Stimulated activated naive CD8-positive, alpha-beta T cell treated with anti-CD3 and anti-CD28 coated beads, Interleukin-15, amount 100 ng/mL, for 72 hours (primary cell): ENCODE results near the gene PCDHGA7.
A peak's percentile ranks its signal among the peaks of the same experiment; 100 is the strongest.
"Not testable (repeated sequence)": the region's sequence is repeated elsewhere in the genome, so short reads cannot be mapped to it uniquely, and the experiment has no call there.

ENCODE experiments used
- ATAC-seq: fragments of 150-1000 bp; cut with Tn5 transposase; 2 replicates; pipeline ENCODE4 v1.10.0; 2021; ENCODE audit warnings: mild to moderate bottlenecking, moderate library complexity
- DNase-seq, 2 donors: peaks; one replicate each; pipeline ENCODE4 v3.0.0; 2021 to 2022
- H3K27ac Mint-ChIP-seq, 2 donors: one replicate each; pipeline ENCODE4 v1.8.0; 2022; ENCODE audit warnings: mild to moderate bottlenecking in 2 of 2, mixed read lengths in 2 of 2, moderate library complexity in 2 of 2
- H3K27me3 Mint-ChIP-seq: one replicate; pipeline ENCODE4 v1.8.0; 2022; ENCODE audit warnings: mixed read lengths
- H3K4me1 Mint-ChIP-seq: one replicate; pipeline ENCODE4 v1.8.0; 2022; ENCODE audit warnings: mild to moderate bottlenecking, mixed read lengths
- H3K4me3 Mint-ChIP-seq, 2 donors: one replicate each; pipeline ENCODE4 v1.8.0; 2022; ENCODE audit warnings: mild to moderate bottlenecking in 2 of 2, mixed read lengths in 2 of 2, moderate library complexity in 1 of 2
- H3K9me3 Mint-ChIP-seq, 2 donors: one replicate each; pipeline ENCODE4 v1.8.0; 2022; ENCODE audit warnings: mixed read lengths in 2 of 2

Gene PCDHGA7

GRCh38 chr5:141382469-141383294, at the start of gene PCDHGA7:
PCDHGA7 (plus strand) TSS chr5:141382742; CDS start chr5:141382900, 158 bp downstream.
- Mint-ChIP-seq H3K4me3 (peak within 1 kb of the TSS; percentile 74 to 85), H3K4me1 (peaks cover 5% of the 10 kb centered on the region), H3K9me3 (peaks cover 5 to 25% of the 10 kb centered on the region in 2 donors), H3K27me3 (peaks cover 67% of the 10 kb centered on the region), H3K27ac (peak within 1 kb of the TSS in 1 of 2 donors; percentile 56)
- DNase-seq (no peak), ATAC-seq (no peak)

- Mint-ChIP-seq H3K4me3 (peak within 1 kb of the TSS; percentile 56 to 61), H3K4me1 (no peaks in the 10 kb centered on the region), H3K27ac (no peak within 1 kb of the TSS), H3K27me3 (peaks cover 95% of the 10 kb centered on the region), H3K9me3 (peaks cover 56 to 62% of the 10 kb centered on the region in 2 donors)
- DNase-seq: no peak
- no peak for ATAC-seq
Measured at GRCh38 chr5:141338538-141339306, 43.8 kb upstream of the PCDHGA7 start, which contains the start of gene PCDHGA2. PCDHGA2 (plus strand) TSS chr5:141338760.

GRCh38 chr5:141340781-141341354, 41.7 kb upstream of the PCDHGA7 start:
- H3K9me3 Mint-ChIP-seq: peaks cover 50 to 65% of the 10 kb centered on the region in 2 donors
- not testable (repeated sequence) for H3K4me1 Mint-ChIP-seq, H3K4me3 Mint-ChIP-seq, ATAC-seq, DNase-seq
- H3K27ac Mint-ChIP-seq: peak overlapping the region in 1 of 2 donors; percentile 63
- peaks cover 96% of the 10 kb centered on the region for H3K27me3 Mint-ChIP-seq

- DNase-seq (no peak), ATAC-seq (no peak)
- Mint-ChIP-seq H3K4me1 (no peaks in the 10 kb centered on the region), H3K9me3 (peaks cover 40 to 66% of the 10 kb centered on the region in 2 donors), H3K4me3 (no peak overlapping the region), H3K27me3 (peaks cover 97% of the 10 kb centered on the region), H3K27ac (no peak overlapping the region)
Measured at GRCh38 chr5:141342773-141343172, 39.8 kb upstream of the PCDHGA7 start.

GRCh38 chr5:141343242-141343952, 39.1 kb upstream of the PCDHGA7 start, which contains the start of gene PCDHGA3:
PCDHGA3 (plus strand) TSS chr5:141343829; CDS start chr5:141344034, 205 bp downstream.
- peaks cover 97% of the 10 kb centered on the region for H3K27me3 Mint-ChIP-seq
- no peak for ATAC-seq
- no peaks in the 10 kb centered on the region for H3K4me1 Mint-ChIP-seq
- no peak within 1 kb of the TSS for H3K27ac Mint-ChIP-seq
- DNase-seq: no peak
- peaks cover 34 to 59% of the 10 kb centered on the region in 2 donors for H3K9me3 Mint-ChIP-seq
- H3K4me3 Mint-ChIP-seq: peak within 1 kb of the TSS; percentile 61 to 76

- ATAC-seq (no peak), DNase-seq (no peak)
- Mint-ChIP-seq H3K27me3 (peaks cover 96% of the 10 kb centered on the region), H3K4me1 (no peaks in the 10 kb centered on the region), H3K27ac (no peak overlapping the region), H3K9me3 (peaks cover 34 to 53% of the 10 kb centered on the region in 2 donors), H3K4me3 (peak overlapping the region; percentile 61 to 76)
Measured at GRCh38 chr5:141343953-141344463, 38.5 kb upstream of the PCDHGA7 start.

- Mint-ChIP-seq H3K4me3 (no peak overlapping the region), H3K9me3 (peaks cover 30 to 52% of the 10 kb centered on the region in 2 donors), H3K4me1 (no peaks in the 10 kb centered on the region), H3K27ac (no peak overlapping the region), H3K27me3 (peaks cover 90% of the 10 kb centered on the region)
- ATAC-seq: no peak
- no peak for DNase-seq
Measured at GRCh38 chr5:141345327-141345726, 37.2 kb upstream of the PCDHGA7 start.

GRCh38 chr5:141346017-141346416, 36.5 kb upstream of the PCDHGA7 start:
- ATAC-seq, H3K4me1 Mint-ChIP-seq, H3K4me3 Mint-ChIP-seq, H3K27ac Mint-ChIP-seq, DNase-seq: not testable (repeated sequence)
- peaks cover 90% of the 10 kb centered on the region for H3K27me3 Mint-ChIP-seq
- H3K9me3 Mint-ChIP-seq: peaks cover 28 to 48% of the 10 kb centered on the region in 2 donors

- Mint-ChIP-seq H3K27ac (no peak within 1 kb of the TSS), H3K4me3 (peak within 1 kb of the TSS; percentile 61 to 75), H3K9me3 (peaks cover 20 to 41% of the 10 kb centered on the region in 2 donors), H3K4me1 (no peaks in the 10 kb centered on the region), H3K27me3 (peaks cover 85% of the 10 kb centered on the region)
- DNase-seq: peak in 1 of 2 donors; percentile 52
- peak; percentile 69 for ATAC-seq
Measured at GRCh38 chr5:141349917-141350619, 32.5 kb upstream of the PCDHGA7 start, which contains the start of gene PCDHGB1. PCDHGB1 (plus strand) TSS chr5:141350099; CDS start chr5:141350261, 162 bp downstream.

- H3K4me3 Mint-ChIP-seq: no peak overlapping the region
- H3K4me1 Mint-ChIP-seq: no peaks in the 10 kb centered on the region
- peaks cover 85% of the 10 kb centered on the region for H3K27me3 Mint-ChIP-seq
- peaks cover 12 to 40% of the 10 kb centered on the region in 2 donors for H3K9me3 Mint-ChIP-seq
- ATAC-seq (no peak), DNase-seq (no peak)
- H3K27ac Mint-ChIP-seq: no peak overlapping the region
Measured at GRCh38 chr5:141351591-141351990, 31.0 kb upstream of the PCDHGA7 start.

- Mint-ChIP-seq H3K4me3 (peak within 1 kb of the TSS; percentile 64 to 73), H3K4me1 (peaks cover 4% of the 10 kb centered on the region), H3K9me3 (peaks cover 19 to 44% of the 10 kb centered on the region in 2 donors), H3K27ac (no peak within 1 kb of the TSS), H3K27me3 (peaks cover 83% of the 10 kb centered on the region)
- ATAC-seq (no peak), DNase-seq (no peak)
Measured at GRCh38 chr5:141354900-141355469, 27.6 kb upstream of the PCDHGA7 start, which contains the start of gene PCDHGA4. PCDHGA4 (plus strand) TSS chr5:141355021; CDS start chr5:141355108, 87 bp downstream.

GRCh38 chr5:141355641-141356040, 26.9 kb upstream of the PCDHGA7 start:
- ATAC-seq (no peak), DNase-seq (no peak)
- peaks cover 20 to 44% of the 10 kb centered on the region in 2 donors for H3K9me3 Mint-ChIP-seq
- peaks cover 6% of the 10 kb centered on the region for H3K4me1 Mint-ChIP-seq
- peaks cover 83% of the 10 kb centered on the region for H3K27me3 Mint-ChIP-seq
- peak overlapping the region in 1 of 2 donors; percentile 64 for H3K4me3 Mint-ChIP-seq
- H3K27ac Mint-ChIP-seq: no peak overlapping the region

GRCh38 chr5:141356133-141356532, 26.4 kb upstream of the PCDHGA7 start:
- peaks cover 6% of the 10 kb centered on the region for H3K4me1 Mint-ChIP-seq
- peaks cover 20 to 49% of the 10 kb centered on the region in 2 donors for H3K9me3 Mint-ChIP-seq
- no peak overlapping the region for H3K4me3 Mint-ChIP-seq

More at GRCh38 chr5:141356133-141356532, 26.4 kb upstream of the PCDHGA7 start:
- H3K27me3 Mint-ChIP-seq: peaks cover 83% of the 10 kb centered on the region
- H3K27ac Mint-ChIP-seq: no peak overlapping the region
- no peak for DNase-seq
- no peak for ATAC-seq
